Measurements from ENCODE around the gene ADD2. TPM values are rescaled to one million over a fixed set of nuclear protein-coding genes. Genes with fewer than 3 reads are reported as not detected.

The ADD2 gene
- total and polyA plus RNA-seq, 2 experiments from 2014 or later, result 34.6 to 223 TPM

DNA sequence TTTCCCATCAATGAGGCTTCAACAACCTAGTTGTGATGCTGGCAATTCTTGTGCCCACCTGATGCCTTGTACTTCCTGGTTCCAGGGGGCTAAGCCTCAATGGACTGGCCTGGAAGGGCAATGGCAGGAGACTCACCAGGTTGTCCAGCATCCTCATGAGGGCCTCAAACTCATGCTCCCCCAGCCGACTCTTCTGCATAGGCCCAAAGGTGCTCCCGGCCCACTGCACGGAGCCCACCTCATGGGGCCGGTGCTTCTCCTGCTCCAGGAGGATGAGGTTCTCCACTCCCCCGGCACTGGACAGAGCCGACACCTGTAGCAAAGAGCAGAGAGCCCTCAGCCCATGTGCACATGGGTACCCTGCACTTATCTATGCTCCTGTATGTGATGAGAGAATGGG is 84.5 kb downstream of the ADD2 start:
- no peaks in the 10 kb centered on the region for H3K27me3 ChIP-seq (ENCODE audit: insufficient read depth)
- TF ChIP-seq, protein P1, sequence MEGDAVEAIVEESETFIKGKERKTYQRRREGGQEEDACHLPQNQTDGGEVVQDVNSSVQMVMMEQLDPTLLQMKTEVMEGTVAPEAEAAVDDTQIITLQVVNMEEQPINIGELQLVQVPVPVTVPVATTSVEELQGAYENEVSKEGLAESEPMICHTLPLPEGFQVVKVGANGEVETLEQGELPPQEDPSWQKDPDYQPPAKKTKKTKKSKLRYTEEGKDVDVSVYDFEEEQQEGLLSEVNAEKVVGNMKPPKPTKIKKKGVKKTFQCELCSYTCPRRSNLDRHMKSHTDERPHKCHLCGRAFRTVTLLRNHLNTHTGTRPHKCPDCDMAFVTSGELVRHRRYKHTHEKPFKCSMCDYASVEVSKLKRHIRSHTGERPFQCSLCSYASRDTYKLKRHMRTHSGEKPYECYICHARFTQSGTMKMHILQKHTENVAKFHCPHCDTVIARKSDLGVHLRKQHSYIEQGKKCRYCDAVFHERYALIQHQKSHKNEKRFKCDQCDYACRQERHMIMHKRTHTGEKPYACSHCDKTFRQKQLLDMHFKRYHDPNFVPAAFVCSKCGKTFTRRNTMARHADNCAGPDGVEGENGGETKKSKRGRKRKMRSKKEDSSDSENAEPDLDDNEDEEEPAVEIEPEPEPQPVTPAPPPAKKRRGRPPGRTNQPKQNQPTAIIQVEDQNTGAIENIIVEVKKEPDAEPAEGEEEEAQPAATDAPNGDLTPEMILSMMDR (conservative IDR thresholded peaks at IDR 0.05; ENCODE audit: low read depth in 2 of 2), result no peak
- TF ChIP-seq POLR2AphosphoS5 (IDR thresholded peaks at IDR 0.05; ENCODE audit: low read depth) (no peak), ZNF331 (CRISPR knock-in tag; IDR thresholded peaks at IDR 0.05; ENCODE audit: low read depth) (no peak), CREB1 (CRISPR knock-in tag; IDR thresholded peaks at IDR 0.05; ENCODE audit: low read depth) (no peak), JUNB (IDR thresholded peaks at IDR 0.05; ENCODE audit: unreplicated experiment) (no peak), NANOG (IDR thresholded peaks at IDR 0.05; ENCODE audit: borderline replicate concordance) (no peak), ZNF114 (CRISPR knock-in tag; IDR thresholded peaks at IDR 0.05) (no peak), EZH2phosphoT487 (IDR thresholded peaks at IDR 0.05; ENCODE audit: unreplicated experiment) (no peak), STAT1 (IDR thresholded peaks at IDR 0.05; ENCODE audit: unreplicated experiment) (no peak), EZH2 (IDR thresholded peaks at IDR 0.05; ENCODE audit: low read depth, unreplicated experiment) (no peak)
- TF ChIP-seq, protein P2, sequence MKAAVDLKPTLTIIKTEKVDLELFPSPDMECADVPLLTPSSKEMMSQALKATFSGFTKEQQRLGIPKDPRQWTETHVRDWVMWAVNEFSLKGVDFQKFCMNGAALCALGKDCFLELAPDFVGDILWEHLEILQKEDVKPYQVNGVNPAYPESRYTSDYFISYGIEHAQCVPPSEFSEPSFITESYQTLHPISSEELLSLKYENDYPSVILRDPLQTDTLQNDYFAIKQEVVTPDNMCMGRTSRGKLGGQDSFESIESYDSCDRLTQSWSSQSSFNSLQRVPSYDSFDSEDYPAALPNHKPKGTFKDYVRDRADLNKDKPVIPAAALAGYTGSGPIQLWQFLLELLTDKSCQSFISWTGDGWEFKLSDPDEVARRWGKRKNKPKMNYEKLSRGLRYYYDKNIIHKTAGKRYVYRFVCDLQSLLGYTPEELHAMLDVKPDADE (IDR thresholded peaks at IDR 0.05), result no peak
- TF ChIP-seq, protein P3, sequence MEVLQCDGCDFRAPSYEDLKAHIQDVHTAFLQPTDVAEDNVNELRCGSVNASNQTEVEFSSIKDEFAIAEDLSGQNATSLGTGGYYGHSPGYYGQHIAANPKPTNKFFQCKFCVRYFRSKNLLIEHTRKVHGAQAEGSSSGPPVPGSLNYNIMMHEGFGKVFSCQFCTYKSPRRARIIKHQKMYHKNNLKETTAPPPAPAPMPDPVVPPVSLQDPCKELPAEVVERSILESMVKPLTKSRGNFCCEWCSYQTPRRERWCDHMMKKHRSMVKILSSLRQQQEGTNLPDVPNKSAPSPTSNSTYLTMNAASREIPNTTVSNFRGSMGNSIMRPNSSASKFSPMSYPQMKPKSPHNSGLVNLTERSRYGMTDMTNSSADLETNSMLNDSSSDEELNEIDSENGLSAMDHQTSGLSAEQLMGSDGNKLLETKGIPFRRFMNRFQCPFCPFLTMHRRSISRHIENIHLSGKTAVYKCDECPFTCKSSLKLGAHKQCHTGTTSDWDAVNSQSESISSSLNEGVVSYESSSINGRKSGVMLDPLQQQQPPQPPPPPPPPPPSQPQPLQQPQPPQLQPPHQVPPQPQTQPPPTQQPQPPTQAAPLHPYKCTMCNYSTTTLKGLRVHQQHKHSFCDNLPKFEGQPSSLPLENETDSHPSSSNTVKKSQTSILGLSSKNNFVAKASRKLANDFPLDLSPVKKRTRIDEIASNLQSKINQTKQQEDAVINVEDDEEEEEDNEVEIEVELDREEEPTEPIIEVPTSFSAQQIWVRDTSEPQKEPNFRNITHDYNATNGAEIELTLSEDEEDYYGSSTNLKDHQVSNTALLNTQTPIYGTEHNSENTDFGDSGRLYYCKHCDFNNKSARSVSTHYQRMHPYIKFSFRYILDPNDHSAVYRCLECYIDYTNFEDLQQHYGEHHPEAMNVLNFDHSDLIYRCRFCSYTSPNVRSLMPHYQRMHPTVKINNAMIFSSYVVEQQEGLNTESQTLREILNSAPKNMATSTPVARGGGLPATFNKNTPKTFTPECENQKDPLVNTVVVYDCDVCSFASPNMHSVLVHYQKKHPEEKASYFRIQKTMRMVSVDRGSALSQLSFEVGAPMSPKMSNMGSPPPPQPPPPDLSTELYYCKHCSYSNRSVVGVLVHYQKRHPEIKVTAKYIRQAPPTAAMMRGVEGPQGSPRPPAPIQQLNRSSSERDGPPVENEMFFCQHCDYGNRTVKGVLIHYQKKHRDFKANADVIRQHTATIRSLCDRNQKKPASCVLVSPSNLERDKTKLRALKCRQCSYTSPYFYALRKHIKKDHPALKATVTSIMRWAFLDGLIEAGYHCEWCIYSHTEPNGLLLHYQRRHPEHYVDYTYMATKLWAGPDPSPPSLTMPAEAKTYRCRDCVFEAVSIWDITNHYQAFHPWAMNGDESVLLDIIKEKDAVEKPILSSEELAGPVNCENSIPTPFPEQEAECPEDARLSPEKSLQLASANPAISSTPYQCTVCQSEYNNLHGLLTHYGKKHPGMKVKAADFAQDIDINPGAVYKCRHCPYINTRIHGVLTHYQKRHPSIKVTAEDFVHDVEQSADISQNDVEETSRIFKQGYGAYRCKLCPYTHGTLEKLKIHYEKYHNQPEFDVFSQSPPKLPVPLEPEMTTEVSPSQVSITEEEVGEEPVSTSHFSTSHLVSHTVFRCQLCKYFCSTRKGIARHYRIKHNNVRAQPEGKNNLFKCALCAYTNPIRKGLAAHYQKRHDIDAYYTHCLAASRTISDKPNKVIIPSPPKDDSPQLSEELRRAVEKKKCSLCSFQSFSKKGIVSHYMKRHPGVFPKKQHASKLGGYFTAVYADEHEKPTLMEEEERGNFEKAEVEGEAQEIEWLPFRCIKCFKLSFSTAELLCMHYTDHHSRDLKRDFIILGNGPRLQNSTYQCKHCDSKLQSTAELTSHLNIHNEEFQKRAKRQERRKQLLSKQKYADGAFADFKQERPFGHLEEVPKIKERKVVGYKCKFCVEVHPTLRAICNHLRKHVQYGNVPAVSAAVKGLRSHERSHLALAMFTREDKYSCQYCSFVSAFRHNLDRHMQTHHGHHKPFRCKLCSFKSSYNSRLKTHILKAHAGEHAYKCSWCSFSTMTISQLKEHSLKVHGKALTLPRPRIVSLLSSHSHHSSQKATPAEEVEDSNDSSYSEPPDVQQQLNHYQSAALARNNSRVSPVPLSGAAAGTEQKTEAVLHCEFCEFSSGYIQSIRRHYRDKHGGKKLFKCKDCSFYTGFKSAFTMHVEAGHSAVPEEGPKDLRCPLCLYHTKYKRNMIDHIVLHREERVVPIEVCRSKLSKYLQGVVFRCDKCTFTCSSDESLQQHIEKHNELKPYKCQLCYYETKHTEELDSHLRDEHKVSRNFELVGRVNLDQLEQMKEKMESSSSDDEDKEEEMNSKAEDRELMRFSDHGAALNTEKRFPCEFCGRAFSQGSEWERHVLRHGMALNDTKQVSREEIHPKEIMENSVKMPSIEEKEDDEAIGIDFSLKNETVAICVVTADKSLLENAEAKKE (CRISPR knock-in tag; IDR thresholded peaks at IDR 0.05), result no peak
- TF ChIP-seq, protein P4, sequence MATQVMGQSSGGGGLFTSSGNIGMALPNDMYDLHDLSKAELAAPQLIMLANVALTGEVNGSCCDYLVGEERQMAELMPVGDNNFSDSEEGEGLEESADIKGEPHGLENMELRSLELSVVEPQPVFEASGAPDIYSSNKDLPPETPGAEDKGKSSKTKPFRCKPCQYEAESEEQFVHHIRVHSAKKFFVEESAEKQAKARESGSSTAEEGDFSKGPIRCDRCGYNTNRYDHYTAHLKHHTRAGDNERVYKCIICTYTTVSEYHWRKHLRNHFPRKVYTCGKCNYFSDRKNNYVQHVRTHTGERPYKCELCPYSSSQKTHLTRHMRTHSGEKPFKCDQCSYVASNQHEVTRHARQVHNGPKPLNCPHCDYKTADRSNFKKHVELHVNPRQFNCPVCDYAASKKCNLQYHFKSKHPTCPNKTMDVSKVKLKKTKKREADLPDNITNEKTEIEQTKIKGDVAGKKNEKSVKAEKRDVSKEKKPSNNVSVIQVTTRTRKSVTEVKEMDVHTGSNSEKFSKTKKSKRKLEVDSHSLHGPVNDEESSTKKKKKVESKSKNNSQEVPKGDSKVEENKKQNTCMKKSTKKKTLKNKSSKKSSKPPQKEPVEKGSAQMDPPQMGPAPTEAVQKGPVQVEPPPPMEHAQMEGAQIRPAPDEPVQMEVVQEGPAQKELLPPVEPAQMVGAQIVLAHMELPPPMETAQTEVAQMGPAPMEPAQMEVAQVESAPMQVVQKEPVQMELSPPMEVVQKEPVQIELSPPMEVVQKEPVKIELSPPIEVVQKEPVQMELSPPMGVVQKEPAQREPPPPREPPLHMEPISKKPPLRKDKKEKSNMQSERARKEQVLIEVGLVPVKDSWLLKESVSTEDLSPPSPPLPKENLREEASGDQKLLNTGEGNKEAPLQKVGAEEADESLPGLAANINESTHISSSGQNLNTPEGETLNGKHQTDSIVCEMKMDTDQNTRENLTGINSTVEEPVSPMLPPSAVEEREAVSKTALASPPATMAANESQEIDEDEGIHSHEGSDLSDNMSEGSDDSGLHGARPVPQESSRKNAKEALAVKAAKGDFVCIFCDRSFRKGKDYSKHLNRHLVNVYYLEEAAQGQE (IDR thresholded peaks at IDR 0.05; ENCODE audit: unreplicated experiment), result no peak
- H3K79me2 ChIP-seq (replicated peaks; ENCODE audit: insufficient read depth), result no peaks in the 10 kb centered on the region
- ATAC-seq (no peak), DNase-seq (ENCODE audit: low spot score) (no peak)
- no peak overlapping the region for H3K27ac ChIP-seq (ENCODE audit: low read depth)
- H3K4me3 ChIP-seq, result no peak overlapping the region
- H3K4me2 ChIP-seq, result no peak overlapping the region
- no peaks in the 10 kb centered on the region; the same call in 1 of the 2 replicates for H3K9me2 ChIP-seq (ENCODE audit: insufficient read depth)
- peaks cover 6% of the 10 kb centered on the region for H3K4me1 ChIP-seq (ENCODE audit: insufficient read depth)
- Mint-ChIP-seq H3K9me3 (no peaks in the 10 kb centered on the region), H3K27me3 (ENCODE audit: insufficient read depth, low read depth, poor library complexity) (peaks cover 4% of the 10 kb centered on the region), H3K4me1 (peaks cover 13% of the 10 kb centered on the region), H3K4me3 (no peak overlapping the region), H3K36me3 (ENCODE audit: low read depth) (peaks cover 86% of the 10 kb centered on the region), H3K27ac (no peak overlapping the region)
- peaks cover 66% of the 10 kb centered on the region for H3K36me3 ChIP-seq (ENCODE audit: insufficient read depth)
- H3F3A ChIP-seq (replicated peaks; ENCODE audit: low read depth), result peaks cover 4% of the 10 kb centered on the region; the same call in 1 of the 2 replicates
- H2AFZ ChIP-seq, result no peak overlapping the region
- H4K20me1 ChIP-seq (replicated peaks; ENCODE audit: insufficient read depth), result peaks cover 13% of the 10 kb centered on the region

Measured in GM23338 (cell line).